GM19351 (cell line): Measurements from ENCODE around the gene SECISBP2.

Experiments
- ATAC-seq: cut with Tn5 transposase; IDR thresholded peaks from one replicate; pipeline ENCODE4 v1.9.1; 2021; ENCODE audit warnings: mild to moderate bottlenecking, moderate library complexity; ENCODE audit not compliant: unreplicated experiment

SECISBP2 gene

GRCh38 chr9:89380437-89381307, 62.4 kb downstream of the SECISBP2 start:
- no peak for ATAC-seq

GRCh38 chr9:89381308-89381609, 63.0 kb downstream of the SECISBP2 start:
- no peak for ATAC-seq

- no peak for ATAC-seq
These were observed 64.0 kb downstream of the SECISBP2 start for GRCh38 chr9:89382026-89382986.

DNA sequence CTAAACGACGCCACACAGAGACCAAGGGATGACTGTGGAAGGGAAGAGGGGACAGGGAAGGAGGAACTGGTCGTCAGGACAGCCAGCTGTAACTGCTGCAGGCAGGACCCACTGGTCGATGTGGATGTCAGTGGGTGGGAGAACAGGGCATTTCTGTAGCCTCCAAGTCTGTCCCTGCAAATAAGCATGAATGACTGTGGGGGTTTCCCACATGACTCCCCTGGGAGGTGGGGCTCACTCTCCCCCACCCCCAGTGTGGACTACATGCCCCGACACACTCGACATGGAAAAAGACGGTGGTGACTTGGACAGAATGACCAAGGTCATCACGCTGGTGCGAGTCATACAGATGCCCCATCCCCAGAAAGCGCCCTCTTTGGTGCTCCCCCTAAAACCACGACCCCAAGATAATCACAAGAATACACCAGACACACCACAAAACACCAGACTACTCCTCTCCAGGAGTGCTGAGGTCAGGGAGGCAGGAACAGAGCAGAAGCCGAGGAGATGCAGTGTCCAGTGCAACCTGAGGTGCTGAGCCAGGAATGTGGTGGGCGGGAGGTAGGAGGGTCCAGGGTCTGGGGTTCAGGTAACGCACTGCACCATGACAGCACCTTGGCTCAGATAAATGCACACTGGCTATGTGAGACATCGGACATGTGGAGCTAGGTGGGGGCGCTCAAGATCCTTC, 64.9 kb downstream of the SECISBP2 start:
- ATAC-seq: no peak

DNA sequence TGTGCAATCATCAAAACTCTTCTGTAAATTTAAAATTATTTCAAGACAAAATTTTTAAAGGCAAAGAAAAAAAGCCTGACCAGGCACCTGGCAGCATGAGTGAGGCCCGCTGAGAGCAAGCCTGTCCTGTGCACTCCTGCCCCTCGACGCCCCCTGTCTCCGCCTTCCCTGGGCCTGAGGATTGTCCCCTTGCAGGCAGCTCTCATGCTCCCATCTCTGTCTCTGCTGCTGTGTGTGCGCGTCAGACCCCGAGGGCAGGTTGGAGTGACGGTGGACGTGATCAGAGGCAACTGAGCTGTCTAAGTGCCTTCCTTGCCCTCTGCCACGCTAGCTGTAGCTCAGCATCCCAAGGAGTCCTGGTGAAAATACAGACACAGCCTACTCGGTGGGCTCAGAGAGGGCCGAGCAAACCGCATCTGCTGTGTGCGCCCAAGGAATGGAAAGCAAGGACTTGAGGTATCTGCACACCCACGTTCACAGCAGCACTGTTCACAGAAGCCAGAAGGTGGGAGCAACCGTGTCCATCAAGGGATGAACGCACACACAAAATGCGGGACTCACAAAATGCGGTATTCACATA, 65.5 kb downstream of the SECISBP2 start:
- ATAC-seq: no peak

- ATAC-seq: no peak
These were observed 66.5 kb downstream of the SECISBP2 start for GRCh38 chr9:89384783-89385182.

DNA sequence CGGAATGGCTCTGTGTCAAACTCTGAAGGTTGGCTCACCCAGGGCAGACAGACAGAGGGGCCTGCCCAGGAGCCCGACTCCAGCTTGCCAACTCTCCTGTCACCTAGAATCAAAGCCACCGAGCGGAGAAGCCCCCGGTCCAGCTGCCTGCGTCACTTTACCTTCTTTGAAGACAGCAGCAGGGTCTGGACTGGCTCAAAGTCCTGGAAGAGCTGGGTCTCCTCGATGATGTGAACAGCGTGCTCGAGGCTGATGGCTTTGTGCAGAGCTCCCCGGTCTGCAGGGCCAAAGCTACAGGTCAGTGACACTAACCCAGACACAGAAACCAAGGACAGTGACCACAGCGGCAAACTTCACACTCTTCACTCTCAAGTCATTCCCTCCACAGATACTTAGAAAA, 67.9 kb downstream of the SECISBP2 start:
- no peak for ATAC-seq

DNA sequence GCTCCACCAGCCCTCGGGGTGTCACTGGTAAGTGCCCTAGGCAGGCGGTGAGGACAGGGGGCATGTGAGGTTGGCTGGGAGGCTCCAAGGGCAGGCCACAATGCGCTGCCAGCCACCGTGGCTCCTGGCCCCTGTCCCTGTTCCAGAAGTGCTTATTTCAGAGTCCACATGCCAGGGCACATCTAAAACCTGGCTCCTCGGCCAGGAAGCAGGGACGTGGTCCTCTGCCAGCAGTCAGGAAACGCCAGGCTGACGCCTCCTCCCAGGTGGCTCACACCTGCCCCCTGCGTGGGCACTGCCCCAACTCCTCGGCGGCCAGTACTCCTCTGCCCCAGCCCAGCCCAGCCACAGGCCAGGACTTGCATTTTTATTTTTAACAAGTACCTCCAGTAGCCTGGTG, 68.5 kb downstream of the SECISBP2 start:
- ATAC-seq: no peak

DNA sequence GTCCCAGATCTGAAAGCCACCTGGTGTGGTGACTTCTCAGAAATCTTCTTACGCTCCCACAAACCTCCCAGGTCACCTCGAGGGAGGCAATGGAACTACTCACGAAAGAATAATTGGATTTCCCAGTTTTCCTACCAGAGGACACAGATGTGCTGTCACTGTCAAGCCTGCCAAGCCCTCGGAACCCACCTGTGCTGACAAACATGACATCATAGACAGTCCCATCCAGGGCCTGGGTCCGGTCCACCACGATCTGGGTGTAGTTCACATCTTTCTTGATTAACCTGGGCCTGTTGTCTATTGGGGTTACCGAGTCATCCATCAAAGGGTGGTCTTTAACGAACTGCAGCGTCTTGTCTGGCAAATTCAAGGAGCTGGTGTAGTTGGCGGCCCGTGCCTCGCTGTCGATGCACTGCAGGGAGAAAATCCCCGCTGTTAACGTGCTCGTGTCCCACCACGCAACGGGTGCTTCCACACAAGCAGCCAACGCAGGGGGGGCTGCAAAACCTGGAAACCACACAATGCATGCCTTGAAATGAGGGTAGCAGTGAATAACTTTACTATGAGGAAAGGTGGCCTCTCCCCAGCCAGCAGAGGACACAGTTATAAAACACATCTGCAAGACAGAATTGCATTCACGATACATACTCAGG, 69.0 kb downstream of the SECISBP2 start:
- ATAC-seq: no peak

GRCh38 chr9:89388084-89388867, 70.0 kb downstream of the SECISBP2 start:
- no peak for ATAC-seq

GRCh38 chr9:89388868-89389177, 70.5 kb downstream of the SECISBP2 start:
- ATAC-seq: no peak

DNA sequence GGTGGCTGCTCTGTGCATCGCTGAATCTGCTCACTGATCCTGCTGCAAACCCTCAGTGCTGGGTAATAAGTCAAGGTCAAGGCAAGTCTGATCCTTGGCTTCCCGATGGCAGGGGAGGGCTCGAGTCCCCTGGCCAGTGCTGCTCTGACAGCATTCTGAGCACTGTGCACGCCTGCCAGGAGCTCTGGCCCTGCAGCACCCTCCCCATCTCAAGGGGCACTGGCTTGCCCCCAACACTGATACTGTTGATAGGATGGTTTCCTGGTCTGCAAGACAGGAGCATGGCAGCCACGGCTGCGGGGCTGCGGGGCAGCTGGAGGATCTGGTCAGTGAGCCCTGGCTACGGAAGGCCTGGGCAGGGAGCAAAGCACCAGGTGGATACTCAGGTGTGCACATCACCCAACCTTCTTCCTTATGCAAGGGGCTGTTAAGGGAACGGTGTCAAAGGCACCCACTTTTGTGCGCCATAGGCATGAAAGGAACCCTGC, 71.8 kb downstream of the SECISBP2 start:
- ATAC-seq: no peak

- ATAC-seq: no peak
These were observed 72.3 kb downstream of the SECISBP2 start for GRCh38 chr9:89390578-89391116.

- no peak for ATAC-seq
These were observed 73.3 kb downstream of the SECISBP2 start for GRCh38 chr9:89391585-89391984.

GRCh38 chr9:89394412-89394811, 76.1 kb downstream of the SECISBP2 start:
- no peak for ATAC-seq

DNA sequence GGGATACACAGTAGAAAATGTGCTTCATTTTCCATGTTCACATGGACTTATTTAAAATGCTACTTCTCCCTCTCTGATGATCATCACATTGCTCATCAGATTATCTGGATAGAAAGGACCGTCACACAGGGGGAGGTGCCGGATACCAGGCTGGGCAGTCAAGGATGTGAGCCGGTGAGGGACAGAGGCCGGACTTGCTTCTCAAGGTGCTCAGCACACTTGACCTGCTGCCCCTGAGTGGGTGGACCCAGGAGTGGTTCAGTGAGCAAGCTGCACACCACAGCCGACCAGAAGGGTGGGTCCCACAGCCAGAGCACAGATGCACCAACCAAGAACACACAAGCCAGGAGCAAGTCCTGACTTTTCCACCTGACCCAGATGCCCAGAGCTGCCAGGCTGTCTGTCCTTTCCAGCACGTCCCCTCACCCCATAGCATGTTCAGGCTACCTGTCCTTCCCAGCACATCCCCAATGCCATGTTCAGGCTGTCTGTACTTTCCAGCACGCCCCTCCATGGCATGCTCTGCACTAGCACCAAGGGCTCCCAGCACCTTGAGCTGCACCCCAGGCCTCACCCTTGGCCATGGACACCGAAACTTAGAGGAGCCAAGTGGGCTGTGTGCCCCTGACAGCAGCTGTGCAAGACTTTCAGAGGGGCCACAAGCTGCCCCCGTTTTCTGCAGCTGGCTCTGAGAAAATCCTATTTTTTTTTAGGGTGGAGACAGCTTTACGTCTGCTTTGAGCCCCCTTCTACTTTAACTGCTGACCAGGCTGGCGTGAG, 77.8 kb downstream of the SECISBP2 start:
- ATAC-seq: no peak

DNA sequence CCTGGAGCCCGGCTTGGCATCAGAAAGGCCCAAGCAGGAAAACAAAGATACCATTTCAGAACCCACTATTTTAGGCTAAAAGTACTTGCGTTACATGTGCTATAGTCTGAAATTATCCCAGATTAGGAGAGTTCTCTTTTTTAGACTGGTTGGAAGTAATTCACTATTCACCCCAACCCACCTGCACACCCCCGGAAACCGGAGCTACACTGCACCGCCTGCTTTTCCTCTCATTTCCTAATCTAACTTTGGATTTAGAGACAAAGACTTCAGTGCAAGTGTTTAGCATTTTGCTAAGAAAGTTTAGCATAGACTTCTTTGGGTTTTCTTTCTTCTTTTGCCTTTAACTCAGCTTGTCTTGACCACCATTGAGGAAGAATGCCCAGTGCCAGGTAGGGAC, 79.2 kb downstream of the SECISBP2 start:
- no peak for ATAC-seq

DNA sequence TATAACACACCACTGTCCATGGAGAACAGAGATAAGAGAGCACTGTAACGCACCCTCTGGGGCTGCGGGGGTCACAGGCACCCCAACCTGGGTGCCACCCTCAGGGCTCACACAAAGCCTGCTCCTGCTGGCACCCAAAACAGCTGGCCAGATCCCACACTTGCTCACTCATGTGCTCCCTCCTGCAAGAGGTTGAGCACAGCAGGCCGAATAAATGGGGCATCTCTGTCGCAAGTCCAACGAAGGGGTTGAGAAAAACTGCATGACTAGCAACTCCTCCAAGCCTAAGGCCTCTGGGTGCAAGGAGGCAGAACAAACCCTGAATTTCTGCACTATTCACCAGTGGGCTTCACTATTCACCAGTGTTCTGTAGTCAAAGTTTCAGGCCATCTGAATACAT, 80.3 kb downstream of the SECISBP2 start:
- no peak for ATAC-seq
